ENCODE results near the gene CDH23.

GRCh38 chr10:71542478-71542877, 145.8 kb downstream of the CDH23 start:
- TF ChIP-seq ZFP3 (CRISPR knock-in tag; IDR thresholded peaks at IDR 0.05), result no peak
- TF ChIP-seq ZFP30 (CRISPR knock-in tag; IDR thresholded peaks at IDR 0.05), result no peak
- TF ChIP-seq, protein P1, sequence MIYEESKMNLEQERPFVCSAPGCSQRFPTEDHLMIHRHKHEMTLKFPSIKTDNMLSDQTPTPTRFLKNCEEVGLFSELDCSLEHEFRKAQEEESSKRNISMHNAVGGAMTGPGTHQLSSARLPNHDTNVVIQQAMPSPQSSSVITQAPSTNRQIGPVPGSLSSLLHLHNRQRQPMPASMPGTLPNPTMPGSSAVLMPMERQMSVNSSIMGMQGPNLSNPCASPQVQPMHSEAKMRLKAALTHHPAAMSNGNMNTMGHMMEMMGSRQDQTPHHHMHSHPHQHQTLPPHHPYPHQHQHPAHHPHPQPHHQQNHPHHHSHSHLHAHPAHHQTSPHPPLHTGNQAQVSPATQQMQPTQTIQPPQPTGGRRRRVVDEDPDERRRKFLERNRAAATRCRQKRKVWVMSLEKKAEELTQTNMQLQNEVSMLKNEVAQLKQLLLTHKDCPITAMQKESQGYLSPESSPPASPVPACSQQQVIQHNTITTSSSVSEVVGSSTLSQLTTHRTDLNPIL (CRISPR knock-in tag; IDR thresholded peaks at IDR 0.05; ENCODE audit: low read depth), result no peak
- no peak for TF ChIP-seq ZC3H10 (CRISPR knock-in tag; IDR thresholded peaks at IDR 0.05)
- no peak for TF ChIP-seq TOX (CRISPR knock-in tag; IDR thresholded peaks at IDR 0.05; ENCODE audit: borderline replicate concordance)
- TF ChIP-seq, protein P2, sequence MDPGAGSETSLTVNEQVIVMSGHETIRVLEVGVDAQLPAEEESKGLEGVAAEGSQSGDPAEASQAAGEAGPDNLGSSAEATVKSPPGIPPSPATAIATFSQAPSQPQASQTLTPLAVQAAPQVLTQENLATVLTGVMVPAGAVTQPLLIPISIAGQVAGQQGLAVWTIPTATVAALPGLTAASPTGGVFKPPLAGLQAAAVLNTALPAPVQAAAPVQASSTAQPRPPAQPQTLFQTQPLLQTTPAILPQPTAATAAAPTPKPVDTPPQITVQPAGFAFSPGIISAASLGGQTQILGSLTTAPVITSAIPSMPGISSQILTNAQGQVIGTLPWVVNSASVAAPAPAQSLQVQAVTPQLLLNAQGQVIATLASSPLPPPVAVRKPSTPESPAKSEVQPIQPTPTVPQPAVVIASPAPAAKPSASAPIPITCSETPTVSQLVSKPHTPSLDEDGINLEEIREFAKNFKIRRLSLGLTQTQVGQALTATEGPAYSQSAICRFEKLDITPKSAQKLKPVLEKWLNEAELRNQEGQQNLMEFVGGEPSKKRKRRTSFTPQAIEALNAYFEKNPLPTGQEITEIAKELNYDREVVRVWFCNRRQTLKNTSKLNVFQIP (CRISPR knock-in tag; IDR thresholded peaks at IDR 0.05; ENCODE audit: borderline replicate concordance, low read depth), result no peak
- TF ChIP-seq CSDC2 (CRISPR knock-in tag; IDR thresholded peaks at IDR 0.05), result no peak
